Sigmoid colon (tissue), 7 donors: Measurements from ENCODE around the gene SLC30A10. TPM values are rescaled to one million over a fixed set of nuclear protein-coding genes. Genes with fewer than 3 reads are reported as not detected.

Experiments used
- DNase-seq: peaks from one replicate; pipeline ENCODE4 v3.0.0-alpha.2; 2019
- H3K27ac ChIP-seq, 4 donors: fragments of 200-600 bp; sonication (generic); one replicate each; pipeline ENCODE4 v1.5.1; 2016 to 2019; ENCODE audit warnings: mild to moderate bottlenecking in 1 of 4
- H3K27me3 ChIP-seq, 3 donors: fragments of 200-600 bp; sonication (generic); one replicate each; pipeline ENCODE4 v1.5.1; 2019; ENCODE audit warnings: mild to moderate bottlenecking in 1 of 3
- H3K36me3 ChIP-seq, 4 donors: fragments of 200-600 bp; sonication (generic); one replicate each; pipeline ENCODE4 v1.5.1; 2016 to 2019
- H3K4me1 ChIP-seq, 4 donors: fragments of 200-600 bp; sonication (generic); one replicate each; pipeline ENCODE4 v1.5.1; 2017 to 2019
- H3K4me3 ChIP-seq, 4 donors: fragments of 200-600 bp; sonication (generic); one replicate each; pipeline ENCODE4 v1.5.1; 2017 to 2019; ENCODE audit warnings: mild to moderate bottlenecking in 2 of 4, moderate library complexity in 1 of 4
- H3K9me3 ChIP-seq, 4 donors: fragments of 200-600 bp in 3 of 4; sonication (generic) in 3 of 4; one replicate each; pipeline versions ENCODE4 v1.5.1 to v1.6.1; 2013 to 2019
- CTCF ChIP-seq, 4 experiments: fragments of 450-650 bp in 3 of 4; fragments of 200-600 bp in 1 of 4; IDR thresholded peaks; one replicate each; pipeline ENCODE4 v1.5.1; 2016 to 2019; ENCODE audit warnings: antibody characterized with exemption in 4 of 4, mild to moderate bottlenecking in 3 of 4, moderate library complexity in 2 of 4
- EP300 ChIP-seq, 4 donors: sonication (generic); formaldehyde crosslinking; IDR thresholded peaks; one replicate each; pipeline ENCODE4 v1.6.1; 2017; ENCODE audit warnings: antibody characterized with exemption in 4 of 4
- POLR2A ChIP-seq, 2 donors: fragments of 450-650 bp; IDR thresholded peaks; one replicate each; pipeline ENCODE4 v1.6.1; 2016; ENCODE audit warnings: antibody characterized with exemption in 2 of 2, mild to moderate bottlenecking in 2 of 2, moderate library complexity in 2 of 2
- POLR2AphosphoS5 ChIP-seq, 4 donors: sonication (generic); formaldehyde crosslinking; IDR thresholded peaks; one replicate each; pipeline ENCODE4 v1.6.1; 2017; ENCODE audit warnings: antibody characterized with exemption in 4 of 4
- WGBS, 2 donors: extraction: QIAGEN DNeasy Blood & Tissue Kit; methylation state at CpG; one replicate each; pipeline ENCODE4 v1.1.7; 2013; 5-methylcytosine and 5-hydroxymethylcytosine counted together
- intact Hi-C: fragments of 100-400 bp; cut with DNase I; formaldehyde crosslinking; loops from one replicate; pipeline ENCODE4 v1.15.1; 2023
- polyA plus RNA-seq, 3 donors: library from polyadenylated mRNA; stranded (reverse); fragments of 200-250 nt; gene quantifications; one replicate each; pipeline ENCODE4 v1.2.3, GENCODE V29; 2013
- total RNA-seq, 4 donors: library from RNA; depleted of rRNA; stranded (reverse); fragments of >200 nt; gene quantifications; one replicate each; pipeline ENCODE4 v1.1.0, GENCODE V29; 2016
- donor health status: healthy with polysubstance abuse.
- donor health status: Bipolar disorder and iron deficiency.
- donor health status: healthy.

Gene SLC30A10
- total and polyA plus RNA-seq, 7 donors: 0.68 to 7.9 (median 3.5) TPM; not detected in 3

DNA sequence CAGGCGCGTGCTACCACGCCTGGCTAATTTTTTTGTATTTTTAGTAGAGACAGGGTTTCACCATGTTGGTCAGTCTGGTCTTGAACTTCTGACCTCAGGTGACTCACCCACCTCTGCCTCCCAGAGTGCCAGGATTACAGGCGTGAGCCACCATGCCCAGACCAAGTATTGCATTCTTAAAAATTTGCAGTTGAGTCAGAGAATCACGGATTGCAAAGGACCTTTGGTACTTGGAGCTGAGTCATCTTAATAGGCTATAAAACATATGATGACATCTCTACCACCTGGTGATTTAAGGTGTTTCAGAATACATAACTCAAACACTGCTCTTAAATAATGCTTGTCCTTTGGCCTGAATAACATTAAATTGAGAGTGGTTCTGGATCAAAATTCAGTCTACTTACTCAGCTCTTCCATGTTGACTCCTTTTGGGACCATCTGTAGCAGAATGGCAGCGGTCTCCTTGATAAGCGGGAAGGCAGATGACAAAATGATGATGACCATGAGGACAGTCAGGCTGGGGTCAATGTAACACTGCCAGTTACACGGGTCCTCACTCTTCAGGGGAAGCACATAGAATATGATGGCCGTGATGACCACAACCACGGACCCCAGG lies 10.4 kb downstream of the SLC30A10 start:
- Histone ChIP-seq H3K9me3 (no peaks in the 10 kb centered on the region), H3K36me3 (no peaks in the 10 kb centered on the region), H3K27ac (no peak overlapping the region), H3K4me1 (no peaks in the 10 kb centered on the region), H3K4me3 (no peak overlapping the region), H3K27me3 (no peaks in the 10 kb centered on the region)
- WGBS, 2 donors: 50 to 81% methylated on average over 10 of the region's 10 CpGs
- no peak for DNase-seq
- intact Hi-C loops: no loop called here
- no peak for TF ChIP-seq POLR2AphosphoS5 (IDR thresholded peaks at IDR 0.05)
- no peak for TF ChIP-seq EP300 (IDR thresholded peaks at IDR 0.05)
- TF ChIP-seq POLR2A (IDR thresholded peaks at IDR 0.05): no peak
- no peak for TF ChIP-seq CTCF (IDR thresholded peaks at IDR 0.05)

GRCh38 chr1:219917281-219917680 lies 11.1 kb downstream of the SLC30A10 start:
- 84 to 92% methylated on average over 1 of the region's 1 CpG for WGBS, 2 donors
- H3K27ac ChIP-seq: no peak overlapping the region
- H3K27me3 ChIP-seq: no peaks in the 10 kb centered on the region
- no peaks in the 10 kb centered on the region for H3K36me3 ChIP-seq
- no peak for DNase-seq
- no peak overlapping the region for H3K4me3 ChIP-seq
- no peak for TF ChIP-seq EP300 (IDR thresholded peaks at IDR 0.05)
- TF ChIP-seq POLR2AphosphoS5 (IDR thresholded peaks at IDR 0.05): no peak
- no peak for TF ChIP-seq CTCF (IDR thresholded peaks at IDR 0.05)
- TF ChIP-seq POLR2A (IDR thresholded peaks at IDR 0.05): no peak
- H3K9me3 ChIP-seq: no peaks in the 10 kb centered on the region
- no peaks in the 10 kb centered on the region for H3K4me1 ChIP-seq
- intact Hi-C loops: no loop called here

GRCh38 chr1:219916257-219916656 lies 12.1 kb downstream of the SLC30A10 start:
- TF ChIP-seq POLR2AphosphoS5 (IDR thresholded peaks at IDR 0.05) (no peak), EP300 (IDR thresholded peaks at IDR 0.05) (no peak), CTCF (IDR thresholded peaks at IDR 0.05) (no peak), POLR2A (IDR thresholded peaks at IDR 0.05) (no peak)
- Histone ChIP-seq H3K27ac (no peak overlapping the region), H3K4me1 (no peaks in the 10 kb centered on the region), H3K27me3 (no peaks in the 10 kb centered on the region), H3K9me3 (no peaks in the 10 kb centered on the region), H3K36me3 (no peaks in the 10 kb centered on the region), H3K4me3 (no peak overlapping the region)
- intact Hi-C loops: no loop called here
- 95 to 96% methylated on average over 1 of the region's 1 CpG for WGBS, 2 donors
- DNase-seq: no peak

DNA sequence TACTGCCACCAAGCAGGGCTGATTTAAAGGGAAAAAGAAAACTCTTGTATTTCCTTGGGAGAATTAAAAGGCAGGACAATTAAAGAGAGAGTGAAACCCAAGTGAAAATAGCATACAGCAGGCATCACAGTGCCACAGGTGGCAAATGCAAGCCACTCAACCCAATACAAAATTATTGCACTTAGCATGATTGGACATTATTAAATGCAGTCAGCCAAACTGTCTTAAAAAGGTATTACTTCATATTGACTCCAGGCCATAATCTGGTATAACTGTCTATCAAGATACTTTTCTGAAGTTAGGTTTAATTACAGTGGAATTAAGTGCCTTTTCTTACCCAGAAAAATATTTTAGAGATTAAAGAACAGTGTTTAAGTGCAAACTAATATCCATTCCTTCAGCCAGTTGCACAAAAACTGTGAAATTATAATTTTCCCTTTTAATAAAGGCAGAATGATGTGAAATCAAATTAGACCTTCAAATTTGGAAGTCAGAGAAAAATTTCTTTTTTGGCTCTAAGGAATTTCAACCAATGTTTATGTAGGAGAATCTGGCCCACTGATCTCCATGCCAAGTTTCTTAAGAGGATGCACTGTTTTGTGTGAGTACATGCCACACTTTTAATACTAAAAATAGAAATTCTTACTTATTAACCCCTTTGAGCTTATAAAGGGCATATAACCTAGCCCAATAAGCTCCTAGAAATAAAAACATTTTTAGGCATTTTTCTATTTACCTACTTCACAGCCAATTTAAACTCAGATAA lies 15.2 kb downstream of the SLC30A10 start:
- TF ChIP-seq EP300 (IDR thresholded peaks at IDR 0.05) (no peak), CTCF (IDR thresholded peaks at IDR 0.05) (no peak), POLR2A (IDR thresholded peaks at IDR 0.05) (no peak), POLR2AphosphoS5 (IDR thresholded peaks at IDR 0.05) (no peak)
- Histone ChIP-seq H3K4me3 (no peak overlapping the region), H3K27ac (no peak overlapping the region), H3K4me1 (no peaks in the 10 kb centered on the region), H3K27me3 (no peaks in the 10 kb centered on the region), H3K9me3 (no peaks in the 10 kb centered on the region), H3K36me3 (no peaks in the 10 kb centered on the region)
- no peak for DNase-seq
- intact Hi-C loops: no loop called here
